Aorta (tissue), 5 donors: ENCODE results near the gene FASN. TPM values are rescaled to one million over a fixed set of nuclear protein-coding genes. Genes with fewer than 3 reads are reported as not detected.

Experiments used
- ATAC-seq: fragments of 200-7000 bp; cut with Tn5 transposase; one replicate; pipeline ENCODE4 v1.9.1; 2022; ENCODE audit warnings: moderate library complexity; ENCODE audit not compliant: low FRiP score
- DNase-seq, 2 donors: peaks; one replicate each; pipeline ENCODE4 v3.0.0-alpha.2; 2020
- H3K27ac ChIP-seq, 2 donors: one replicate each; pipeline ENCODE4 v1.5.1; 2013; ENCODE audit warnings: low read length in 2 of 2, mild to moderate bottlenecking in 2 of 2, moderate library complexity in 2 of 2, control low read depth in 1 of 2, inconsistent platforms in 1 of 2, low read depth in 1 of 2
- H3K27me3 ChIP-seq, 2 donors: one replicate each; pipeline ENCODE4 v1.6.1; 2013; ENCODE audit warnings: control low read depth in 1 of 2, low read length in 1 of 2, mild to moderate bottlenecking in 1 of 2, moderate library complexity in 1 of 2; ENCODE audit not compliant: insufficient read depth in 2 of 2, control insufficient read depth in 1 of 2
- H3K36me3 ChIP-seq, 2 donors: one replicate each; pipeline ENCODE4 v1.6.1; 2013; ENCODE audit warnings: control low read depth in 1 of 2, low read length in 1 of 2, mild to moderate bottlenecking in 1 of 2; ENCODE audit not compliant: insufficient read depth in 2 of 2, control insufficient read depth in 1 of 2
- H3K4me1 ChIP-seq, 2 donors: one replicate each; pipeline ENCODE4 v1.6.1; 2013; ENCODE audit warnings: low read length in 2 of 2, control low read depth in 1 of 2, mild to moderate bottlenecking in 1 of 2, moderate library complexity in 1 of 2; ENCODE audit not compliant: insufficient read depth in 2 of 2, control insufficient read depth in 1 of 2
- H3K4me3 ChIP-seq, 2 donors: one replicate each; pipeline ENCODE4 v1.5.1; 2013; ENCODE audit warnings: low read length in 2 of 2, control low read depth in 1 of 2, mild to moderate bottlenecking in 1 of 2
- H3K9me3 ChIP-seq: one replicate; pipeline ENCODE4 v1.6.1; 2013; ENCODE audit warnings: mild to moderate bottlenecking, low read length; ENCODE audit not compliant: control insufficient read depth
- WGBS, 2 donors: extraction: QIAGEN DNeasy Blood & Tissue Kit; methylation state at CpG; one replicate each; pipeline ENCODE4 v1.1.7; 2013; 5-methylcytosine and 5-hydroxymethylcytosine counted together
- intact Hi-C, 2 donors: fragments of 100-400 bp; cut with DNase I; formaldehyde crosslinking; loops; one replicate each; pipeline versions ENCODE4 v1.14.2 to v1.15.0; 2022
- polyA plus RNA-seq, 2 donors: library from polyadenylated mRNA; stranded (reverse); fragments of 200-250 nt; gene quantifications; one replicate each; pipeline ENCODE4 v1.2.3, GENCODE V29; 2013
- total RNA-seq, 2 donors: library from RNA; stranded (reverse); fragmentation: NEBNext Ultra II Directional; extraction: Animal tissue kit (Norgen Biotek cat#: 25700); gene quantifications; one replicate each; pipeline ENCODE4 v1.2.1, GENCODE V29; 2021
- donor health status: healthy with polysubstance abuse.
- donor health status: Bipolar disorder and iron deficiency.
- donor health status: DM: no; HTN: no; CAD: no.
- donor health status: DM: no; HTN: no; CAD: no.
- donor health status: DM: yes; HTN: yes; CAD: no.

Gene FASN
- total and polyA plus RNA-seq, 4 donors: 4.3 to 64.0 (median 26.3) TPM

DNA sequence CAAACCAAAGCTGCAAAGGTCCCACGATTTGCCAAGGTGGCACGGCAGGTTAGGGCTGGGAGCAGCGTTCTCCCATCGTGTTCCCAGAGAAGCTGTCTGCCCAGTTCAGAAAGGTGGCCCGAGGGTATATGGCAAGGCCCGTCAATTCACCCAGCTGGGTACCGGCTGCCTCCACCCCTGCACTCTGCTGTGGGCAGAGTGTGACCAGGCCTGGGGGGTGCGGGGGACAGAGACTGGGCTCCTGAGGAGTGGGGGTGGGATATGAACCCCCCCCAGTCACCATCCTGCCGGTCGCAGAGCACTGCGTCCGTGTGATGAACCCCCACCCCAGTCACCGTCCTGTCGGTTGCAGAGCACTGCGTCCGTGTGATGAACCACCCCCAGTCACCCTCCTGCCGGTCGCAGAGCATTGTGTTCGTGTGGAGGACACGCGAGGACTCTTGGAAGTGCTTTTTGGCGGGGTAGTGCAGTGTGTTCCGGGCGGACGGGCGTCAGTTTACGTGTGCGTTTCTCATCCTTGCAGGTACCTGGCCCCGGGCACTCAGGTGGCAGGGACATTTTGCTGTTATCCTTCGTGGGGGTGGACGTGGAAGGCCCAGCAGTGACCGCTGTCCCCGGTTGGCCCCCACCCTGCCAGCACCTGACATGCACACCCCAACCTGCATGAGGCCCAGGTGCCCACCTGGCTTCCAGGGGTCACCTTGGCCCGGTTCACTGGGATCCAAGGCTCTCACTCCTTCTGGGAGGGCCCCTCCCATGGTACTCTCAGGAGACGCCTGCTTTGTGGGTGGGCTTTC, 2.7 kb upstream of the FASN start:
- 91 to 92% methylated on average over 34 to 35 of the region's 35 CpGs for WGBS, 2 donors
- Histone ChIP-seq H3K9me3 (no peaks in the 10 kb centered on the region), H3K27ac (no peak overlapping the region), H3K4me1 (no peaks in the 10 kb centered on the region), H3K4me3 (no peak overlapping the region), H3K27me3 (peaks cover 0 to 2% of the 10 kb centered on the region in 2 donors), H3K36me3 (no peaks in the 10 kb centered on the region)
- ATAC-seq: no peak
- peak in 1 of 2 donors; percentile 44 for DNase-seq
- intact Hi-C loops: no loop called here

DNA sequence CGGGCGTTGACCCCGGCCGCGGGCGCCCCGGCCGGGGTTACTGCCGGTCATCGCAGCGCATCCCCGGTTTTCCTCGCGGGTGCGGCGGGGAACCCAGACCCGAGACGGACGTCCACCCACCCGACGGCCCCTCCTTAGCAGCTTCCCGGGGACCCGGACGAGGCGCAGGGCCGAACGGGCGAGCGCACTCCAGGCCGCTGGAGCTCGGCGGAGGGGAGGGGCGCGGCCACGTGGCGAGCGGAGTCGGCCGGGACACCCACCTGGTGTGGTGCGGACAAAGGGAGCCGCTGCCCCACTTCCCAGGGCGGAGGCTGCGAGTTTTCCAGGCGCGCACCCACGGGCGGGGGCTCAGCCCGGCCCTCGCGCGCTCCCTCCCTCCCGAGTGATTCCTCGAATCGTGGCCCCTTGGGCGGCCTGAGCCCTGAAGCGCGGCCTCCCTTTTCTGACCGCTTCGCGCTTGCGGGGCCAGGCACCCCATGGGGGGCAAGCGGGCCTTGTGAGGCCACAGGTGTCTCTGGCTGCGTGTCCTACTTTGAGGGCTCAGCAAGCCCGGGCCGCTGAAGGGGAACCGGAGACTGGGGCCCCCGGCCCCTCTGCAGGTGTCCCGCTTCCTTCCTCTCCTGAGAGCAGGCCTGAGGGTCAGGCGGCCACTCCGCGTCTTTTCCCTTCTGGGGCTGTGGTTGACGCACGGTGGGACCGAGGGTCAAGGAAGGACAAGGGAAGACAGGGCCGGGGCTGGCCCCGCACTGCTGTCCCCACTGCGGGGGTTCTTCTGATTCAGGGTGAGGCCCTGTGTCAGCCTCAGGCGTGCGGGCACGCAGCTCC, 1.1 kb upstream of the FASN start:
- 25 to 38% methylated on average over 50 to 80 of the region's 80 CpGs for WGBS, 2 donors
- DNase-seq (no peak), ATAC-seq (peak; percentile 1)
- intact Hi-C loops: loop anchor here in 1 of 2 donors (5.0 kb wide), 1 partner anchor 62 kb away; the partner anchor contains the start of gene DCXR
- Histone ChIP-seq H3K36me3 (peaks cover 0 to 2% of the 10 kb centered on the region in 2 donors), H3K27me3 (peaks cover 0 to 2% of the 10 kb centered on the region in 2 donors), H3K4me1 (no peaks in the 10 kb centered on the region), H3K27ac (peak overlapping the region in 1 of 2 donors; percentile 70), H3K9me3 (no peaks in the 10 kb centered on the region), H3K4me3 (peak overlapping the region in 1 of 2 donors; percentile 16)

DNA sequence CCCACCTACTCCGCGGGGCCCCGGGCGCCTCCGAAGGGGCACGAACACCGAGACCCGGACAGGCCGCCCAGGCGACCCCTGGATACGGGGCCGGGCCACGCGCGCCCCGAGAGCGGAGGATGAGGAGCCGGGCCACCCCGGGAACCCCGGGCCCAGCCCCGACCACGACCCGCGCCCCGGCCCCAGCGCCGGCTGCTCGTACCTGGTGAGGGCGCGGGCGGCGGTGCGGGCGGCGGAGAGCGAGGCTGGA, 192 bp downstream of the FASN start:
- 1 to 2% methylated on average over 24 to 36 of the region's 36 CpGs for WGBS, 2 donors
- no peaks in the 10 kb centered on the region for H3K9me3 ChIP-seq
- H3K27ac ChIP-seq: peak overlapping the region in 1 of 2 donors; percentile 46
- no peaks in the 10 kb centered on the region for H3K4me1 ChIP-seq
- peak overlapping the region; percentile 65 to 73 for H3K4me3 ChIP-seq
- no peak for ATAC-seq
- intact Hi-C loops: loop anchor here in 1 of 2 donors (5.0 kb wide), 1 partner anchor 61 kb away; the partner anchor contains the start of gene DCXR
- H3K27me3 ChIP-seq: peaks cover 0 to 2% of the 10 kb centered on the region in 2 donors
- H3K36me3 ChIP-seq: peaks cover 0 to 6% of the 10 kb centered on the region in 2 donors
- no peak for DNase-seq

DNA sequence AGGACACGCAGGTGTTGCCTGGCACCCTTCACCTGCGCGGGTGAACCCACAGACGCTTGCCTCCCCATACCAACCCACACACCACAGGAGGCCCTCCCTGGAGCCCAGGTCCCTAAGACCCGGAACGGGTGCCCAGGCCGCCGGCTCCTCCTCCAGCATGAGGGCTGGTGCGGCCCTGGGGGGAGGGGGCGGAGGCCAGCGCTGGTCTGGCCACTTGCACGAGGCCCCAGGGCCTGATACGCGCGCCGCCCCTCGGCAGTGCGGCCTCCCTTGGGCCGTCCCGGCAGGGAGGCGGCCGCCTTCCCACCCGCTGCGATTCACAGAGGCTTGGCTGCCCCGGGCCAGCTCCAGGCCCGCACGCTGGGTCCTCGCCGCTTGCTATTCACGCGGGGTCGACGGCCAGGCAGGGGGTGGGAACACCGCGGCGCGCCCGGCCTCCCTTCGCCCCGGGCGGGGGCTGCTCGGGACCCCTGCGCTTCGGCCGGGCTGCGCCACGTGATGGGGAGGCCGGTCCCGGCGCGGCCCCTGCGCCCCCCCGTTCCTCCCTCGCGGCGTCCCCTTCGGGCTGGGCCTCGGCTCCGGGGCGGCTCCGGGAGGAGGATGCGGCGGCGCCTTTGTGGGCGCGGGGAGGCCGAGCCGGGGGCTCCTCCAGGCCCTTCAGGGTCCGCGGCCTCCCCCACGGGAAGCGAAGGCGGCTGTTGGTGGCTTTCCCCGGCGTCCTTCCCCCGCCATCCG, 685 bp downstream of the FASN start:
- WGBS, 2 donors: 2% methylated on average over 46 to 77 of the region's 77 CpGs
- DNase-seq: peak in 1 of 2 donors; percentile 69
- Histone ChIP-seq H3K27me3 (peaks cover 0 to 2% of the 10 kb centered on the region in 2 donors), H3K27ac (peak overlapping the region in 1 of 2 donors; percentile 46), H3K4me1 (no peaks in the 10 kb centered on the region), H3K9me3 (no peaks in the 10 kb centered on the region), H3K36me3 (peaks cover 0 to 6% of the 10 kb centered on the region in 2 donors), H3K4me3 (peak overlapping the region; percentile 65 to 73)
- intact Hi-C loops: loop anchor here in 1 of 2 donors (5.0 kb wide), 1 partner anchor 60 kb away; the partner anchor contains the start of gene DCXR
- no peak for ATAC-seq

DNA sequence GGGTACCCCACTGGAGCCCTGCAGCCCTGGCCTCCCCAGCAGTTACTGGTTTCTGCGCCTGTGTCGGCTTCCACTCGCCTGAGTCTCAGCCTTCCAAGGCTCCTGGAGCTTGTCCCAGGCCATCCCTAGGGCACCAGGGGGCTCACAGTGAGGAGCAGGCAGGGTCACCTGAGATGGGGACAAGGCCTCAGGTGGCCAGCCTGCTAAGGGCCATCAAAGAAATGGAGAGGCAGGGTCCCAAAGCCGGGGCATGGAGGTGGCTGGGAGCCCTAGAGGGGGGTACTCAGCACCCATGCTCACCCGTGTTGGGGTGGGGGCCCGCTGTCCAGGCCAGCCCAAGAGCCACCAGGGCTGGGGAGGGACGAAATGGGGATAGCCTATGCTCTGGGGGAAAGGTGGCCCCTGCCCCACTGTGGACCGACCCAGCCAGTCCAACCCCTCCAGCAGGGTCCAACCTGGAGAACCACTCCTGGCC, 1.3 kb downstream of the FASN start:
- 64 to 65% methylated on average over 8 of the region's 8 CpGs for WGBS, 2 donors
- Histone ChIP-seq H3K27me3 (peaks cover 0 to 2% of the 10 kb centered on the region in 2 donors), H3K4me3 (no peak overlapping the region), H3K36me3 (peaks cover 0 to 11% of the 10 kb centered on the region in 2 donors), H3K9me3 (no peaks in the 10 kb centered on the region), H3K4me1 (no peaks in the 10 kb centered on the region), H3K27ac (no peak overlapping the region)
- ATAC-seq: no peak
- intact Hi-C loops: loop anchor here in 1 of 2 donors (5.0 kb wide), 1 partner anchor 59 kb away; the partner anchor contains the start of gene DCXR
- peak in 1 of 2 donors; percentile 46 for DNase-seq

DNA sequence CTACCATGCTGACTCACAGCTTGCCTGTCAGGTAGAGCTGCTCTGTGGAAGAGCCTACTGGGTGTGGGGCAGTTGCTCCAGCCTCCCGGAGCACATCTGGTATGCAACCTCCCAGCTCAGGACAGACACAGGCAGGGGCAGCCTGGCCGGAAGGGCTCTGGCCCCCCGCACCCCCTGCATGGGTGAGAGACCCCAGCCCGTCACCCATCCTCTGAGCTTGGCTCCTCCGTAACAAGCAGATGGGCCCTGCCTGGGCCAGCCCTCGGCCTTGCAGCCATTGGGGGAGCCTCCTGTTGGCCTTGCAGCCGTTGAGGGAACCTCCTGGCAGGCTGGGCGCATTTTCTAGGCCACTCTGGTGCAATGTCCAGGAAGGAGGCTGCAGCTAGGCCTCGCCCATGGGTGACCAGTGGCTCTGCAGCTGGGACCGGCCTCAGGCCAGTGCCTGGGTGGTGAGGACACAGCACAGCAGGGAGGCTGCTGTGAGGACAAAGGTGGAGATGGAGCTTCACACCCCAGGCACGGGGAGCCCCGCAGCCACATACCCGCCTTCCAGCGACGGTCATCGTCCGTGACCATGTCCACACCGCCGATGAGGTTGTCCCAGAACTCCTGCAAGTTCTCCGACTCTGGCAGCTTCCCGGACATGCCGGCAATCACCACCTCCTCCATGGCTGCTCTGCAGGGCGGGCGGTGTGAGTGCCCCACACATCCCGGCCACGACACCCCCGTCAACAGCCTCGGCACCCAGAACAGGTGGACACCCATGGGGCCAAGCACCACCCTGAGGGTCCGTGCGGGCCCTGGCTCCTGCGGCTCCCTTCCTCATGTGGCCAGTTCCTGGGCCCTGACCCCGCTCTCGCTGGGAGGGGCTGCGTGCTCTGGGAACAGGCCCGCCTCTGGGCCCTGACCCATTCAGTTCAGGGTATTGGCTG, 2.0 kb downstream of the FASN start:
- 94 to 95% methylated on average over 35 of the region's 35 CpGs for WGBS, 2 donors
- Histone ChIP-seq H3K4me3 (no peak overlapping the region), H3K27me3 (peaks cover 0 to 2% of the 10 kb centered on the region in 2 donors), H3K27ac (no peak overlapping the region), H3K9me3 (no peaks in the 10 kb centered on the region), H3K4me1 (no peaks in the 10 kb centered on the region), H3K36me3 (peaks cover 0 to 11% of the 10 kb centered on the region in 2 donors)
- ATAC-seq (no peak), DNase-seq (peak in 1 of 2 donors; percentile 44)
- intact Hi-C loops: loop anchor here in 1 of 2 donors (5.0 kb wide), 1 partner anchor 59 kb away; the partner anchor contains the start of gene DCXR

DNA sequence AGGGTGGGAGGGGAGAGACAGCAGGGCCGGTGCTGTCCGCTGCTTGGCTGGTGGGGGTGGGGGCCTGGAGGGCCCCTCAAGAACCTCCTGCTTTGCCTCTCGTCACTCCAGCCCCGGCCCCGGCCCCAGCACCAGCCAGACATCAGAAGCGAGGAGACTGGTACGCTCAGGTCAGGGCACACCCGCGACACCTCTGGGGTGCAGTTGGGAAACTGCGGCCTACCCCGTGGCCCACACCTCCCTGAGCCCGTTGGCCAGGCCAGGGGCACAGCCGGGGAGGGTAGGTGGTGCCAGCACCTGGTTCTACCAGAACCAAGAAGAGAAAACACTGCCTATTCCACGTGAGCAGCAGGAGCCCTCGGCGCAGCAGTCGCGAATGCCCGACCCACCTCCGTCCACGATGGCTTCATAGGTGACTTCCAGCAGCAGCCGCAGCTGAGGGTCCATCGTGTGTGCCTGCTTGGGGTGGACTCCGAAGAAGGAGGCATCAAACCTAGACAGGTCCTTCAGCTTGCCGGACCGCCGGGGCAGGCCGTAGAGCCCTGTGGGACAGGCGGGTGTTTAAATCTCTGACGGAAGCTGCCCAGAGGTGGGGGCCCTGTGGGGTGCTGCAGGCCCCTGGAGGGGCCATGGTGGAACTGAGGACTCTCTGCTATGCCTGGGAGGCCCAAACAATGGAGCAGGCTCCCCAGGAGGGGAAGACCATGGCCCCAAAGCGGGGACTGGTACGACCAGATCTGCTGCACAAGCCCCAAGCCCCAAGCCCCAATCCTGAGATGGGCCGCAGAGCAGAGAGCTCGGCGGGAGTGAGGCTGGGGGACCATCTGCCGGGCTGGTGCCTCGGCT, 2.9 kb downstream of the FASN start:
- ATAC-seq (no peak), DNase-seq (peak in 1 of 2 donors; percentile 38)
- Histone ChIP-seq H3K4me1 (no peaks in the 10 kb centered on the region), H3K36me3 (peaks cover 0 to 11% of the 10 kb centered on the region in 2 donors), H3K4me3 (no peak overlapping the region), H3K9me3 (no peaks in the 10 kb centered on the region), H3K27me3 (peaks cover 0 to 2% of the 10 kb centered on the region in 2 donors), H3K27ac (no peak overlapping the region)
- intact Hi-C loops: loop anchor here in 1 of 2 donors (5.0 kb wide), 1 partner anchor 58 kb away; the partner anchor contains the start of gene DCXR
- WGBS, 2 donors: 91% methylated on average over 34 to 37 of the region's 37 CpGs
